ENCODE results near the gene GREM1.

- TF ChIP-seq CTCF (IDR thresholded peaks at IDR 0.05; ENCODE audit: low read length) (no peak), EZH2 (optimal IDR thresholded peaks at IDR 0.05; ENCODE audit: low read depth, low read length) (no peak), EZH2phosphoT487 (IDR thresholded peaks at IDR 0.05; ENCODE audit: low read length) (no peak)
Measured at GRCh38 chr15:32790352-32790999, 72.7 kb downstream of the GREM1 start.
